HG02973 (cell line): ENCODE data around the gene PCED1B.
"Not testable (repeated sequence)": the region's sequence is repeated elsewhere in the genome, so short reads cannot be mapped to it uniquely, and the experiment has no call there.

Experiments
- ATAC-seq: cut with Tn5 transposase; IDR thresholded peaks from one replicate; pipeline ENCODE4 v1.9.1; 2021; ENCODE audit warnings: moderate library complexity; ENCODE audit not compliant: unreplicated experiment

Gene PCED1B

GRCh38 chr12:47268501-47269454, 189.4 kb downstream of the PCED1B start:
- ATAC-seq = peak; percentile 72

- ATAC-seq = no peak
Observed at GRCh38 chr12:47269916-47270315, 190.5 kb downstream of the PCED1B start.

GRCh38 chr12:47270782-47271664, 191.6 kb downstream of the PCED1B start:
- ATAC-seq = no peak

GRCh38 chr12:47271800-47272239, 192.4 kb downstream of the PCED1B start:
- no peak for ATAC-seq

- no peak for ATAC-seq
Observed at GRCh38 chr12:47272412-47273190, 193.2 kb downstream of the PCED1B start.

GRCh38 chr12:47273191-47273626, 193.8 kb downstream of the PCED1B start:
- no peak for ATAC-seq

GRCh38 chr12:47274760-47275159, 195.3 kb downstream of the PCED1B start:
- ATAC-seq = no peak

GRCh38 chr12:47276253-47276620, 196.8 kb downstream of the PCED1B start:
- ATAC-seq = no peak

- ATAC-seq = peak; percentile 84
Observed at GRCh38 chr12:47276621-47277309, 197.3 kb downstream of the PCED1B start.

- ATAC-seq = no peak
Observed at GRCh38 chr12:47277972-47278448, 198.6 kb downstream of the PCED1B start.

- not testable (repeated sequence) for ATAC-seq
Observed at GRCh38 chr12:47279758-47280157, 200.3 kb downstream of the PCED1B start.

- no peak for ATAC-seq
Observed at GRCh38 chr12:47280543-47281300, 201.3 kb downstream of the PCED1B start.

GRCh38 chr12:47281667-47282171, 202.3 kb downstream of the PCED1B start:
- ATAC-seq = no peak

- ATAC-seq = no peak
Observed at GRCh38 chr12:47282206-47282605, 202.8 kb downstream of the PCED1B start.
